ENCODE data around the gene DNAH14.

Gene DNAH14

GRCh38 chr1:225201447-225201846 lies 272.0 kb downstream of the DNAH14 start:
- Histone ChIP-seq H3K4me1 (ENCODE audit: control insufficient read depth, insufficient read depth, low read length) (no peaks in the 10 kb centered on the region), H3K9me3 (ENCODE audit: control insufficient read depth, insufficient read depth, low read depth, low read length) (no peaks in the 10 kb centered on the region), H3K4me3 (ENCODE audit: low read depth, low read length) (no peak overlapping the region), H3K27ac (ENCODE audit: extremely low read depth, low read depth, low read length) (no peak overlapping the region), H3K36me3 (ENCODE audit: control insufficient read depth in 2 of 2, insufficient read depth in 1 of 2, low read length in 2 of 2) (no peaks in the 10 kb centered on the region)
- CTCF ChIA-PET: no interaction called here
- POLR2A ChIA-PET: no interaction called here
- no peak for TF ChIP-seq ZNF138 (tag by site-specific recombination; IDR thresholded peaks at IDR 0.05; ENCODE audit: borderline replicate concordance)
- TF ChIP-seq, protein P1, sequence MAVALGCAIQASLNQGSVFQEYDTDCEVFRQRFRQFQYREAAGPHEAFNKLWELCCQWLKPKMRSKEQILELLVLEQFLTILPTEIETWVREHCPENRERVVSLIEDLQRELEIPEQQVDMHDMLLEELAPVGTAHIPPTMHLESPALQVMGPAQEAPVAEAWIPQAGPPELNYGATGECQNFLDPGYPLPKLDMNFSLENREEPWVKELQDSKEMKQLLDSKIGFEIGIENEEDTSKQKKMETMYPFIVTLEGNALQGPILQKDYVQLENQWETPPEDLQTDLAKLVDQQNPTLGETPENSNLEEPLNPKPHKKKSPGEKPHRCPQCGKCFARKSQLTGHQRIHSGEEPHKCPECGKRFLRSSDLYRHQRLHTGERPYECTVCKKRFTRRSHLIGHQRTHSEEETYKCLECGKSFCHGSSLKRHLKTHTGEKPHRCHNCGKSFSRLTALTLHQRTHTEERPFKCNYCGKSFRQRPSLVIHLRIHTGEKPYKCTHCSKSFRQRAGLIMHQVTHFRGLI (tag by site-specific recombination; IDR thresholded peaks at IDR 0.05): no peak
- TF ChIP-seq ZNF132 (tag by site-specific recombination; IDR thresholded peaks at IDR 0.05; ENCODE audit: borderline replicate concordance): no peak
- TF ChIP-seq ELK4 (IDR thresholded peaks at IDR 0.05; ENCODE audit: borderline replicate concordance, low read depth, low read length): no peak
- 0 out of 2 replicates have a peak, but pooled peaks have one; percentile 11 for TF ChIP-seq ZNF311 (tag by site-specific recombination; IDR thresholded peaks at IDR 0.05; ENCODE audit: borderline replicate concordance)
- TF ChIP-seq, protein P2, sequence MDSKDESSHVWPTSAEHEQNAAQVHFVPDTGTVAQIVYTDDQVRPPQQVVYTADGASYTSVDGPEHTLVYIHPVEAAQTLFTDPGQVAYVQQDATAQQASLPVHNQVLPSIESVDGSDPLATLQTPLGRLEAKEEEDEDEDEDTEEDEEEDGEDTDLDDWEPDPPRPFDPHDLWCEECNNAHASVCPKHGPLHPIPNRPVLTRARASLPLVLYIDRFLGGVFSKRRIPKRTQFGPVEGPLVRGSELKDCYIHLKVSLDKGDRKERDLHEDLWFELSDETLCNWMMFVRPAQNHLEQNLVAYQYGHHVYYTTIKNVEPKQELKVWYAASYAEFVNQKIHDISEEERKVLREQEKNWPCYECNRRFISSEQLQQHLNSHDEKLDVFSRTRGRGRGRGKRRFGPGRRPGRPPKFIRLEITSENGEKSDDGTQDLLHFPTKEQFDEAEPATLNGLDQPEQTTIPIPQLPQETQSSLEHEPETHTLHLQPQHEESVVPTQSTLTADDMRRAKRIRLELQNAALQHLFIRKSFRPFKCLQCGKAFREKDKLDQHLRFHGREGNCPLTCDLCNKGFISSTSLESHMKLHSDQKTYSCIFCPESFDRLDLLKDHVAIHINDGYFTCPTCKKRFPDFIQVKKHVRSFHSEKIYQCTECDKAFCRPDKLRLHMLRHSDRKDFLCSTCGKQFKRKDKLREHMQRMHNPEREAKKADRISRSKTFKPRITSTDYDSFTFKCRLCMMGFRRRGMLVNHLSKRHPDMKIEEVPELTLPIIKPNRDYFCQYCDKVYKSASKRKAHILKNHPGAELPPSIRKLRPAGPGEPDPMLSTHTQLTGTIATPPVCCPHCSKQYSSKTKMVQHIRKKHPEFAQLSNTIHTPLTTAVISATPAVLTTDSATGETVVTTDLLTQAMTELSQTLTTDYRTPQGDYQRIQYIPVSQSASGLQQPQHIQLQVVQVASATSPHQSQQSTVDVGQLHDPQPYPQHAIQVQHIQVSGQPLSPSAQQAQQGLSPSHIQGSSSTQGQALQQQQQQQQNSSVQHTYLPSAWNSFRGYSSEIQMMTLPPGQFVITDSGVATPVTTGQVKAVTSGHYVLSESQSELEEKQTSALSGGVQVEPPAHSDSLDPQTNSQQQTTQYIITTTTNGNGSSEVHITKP (tag by site-specific recombination; IDR thresholded peaks at IDR 0.05): 0 out of 2 replicates have a peak, but pooled peaks have one; percentile 44
- TF ChIP-seq, protein P3, sequence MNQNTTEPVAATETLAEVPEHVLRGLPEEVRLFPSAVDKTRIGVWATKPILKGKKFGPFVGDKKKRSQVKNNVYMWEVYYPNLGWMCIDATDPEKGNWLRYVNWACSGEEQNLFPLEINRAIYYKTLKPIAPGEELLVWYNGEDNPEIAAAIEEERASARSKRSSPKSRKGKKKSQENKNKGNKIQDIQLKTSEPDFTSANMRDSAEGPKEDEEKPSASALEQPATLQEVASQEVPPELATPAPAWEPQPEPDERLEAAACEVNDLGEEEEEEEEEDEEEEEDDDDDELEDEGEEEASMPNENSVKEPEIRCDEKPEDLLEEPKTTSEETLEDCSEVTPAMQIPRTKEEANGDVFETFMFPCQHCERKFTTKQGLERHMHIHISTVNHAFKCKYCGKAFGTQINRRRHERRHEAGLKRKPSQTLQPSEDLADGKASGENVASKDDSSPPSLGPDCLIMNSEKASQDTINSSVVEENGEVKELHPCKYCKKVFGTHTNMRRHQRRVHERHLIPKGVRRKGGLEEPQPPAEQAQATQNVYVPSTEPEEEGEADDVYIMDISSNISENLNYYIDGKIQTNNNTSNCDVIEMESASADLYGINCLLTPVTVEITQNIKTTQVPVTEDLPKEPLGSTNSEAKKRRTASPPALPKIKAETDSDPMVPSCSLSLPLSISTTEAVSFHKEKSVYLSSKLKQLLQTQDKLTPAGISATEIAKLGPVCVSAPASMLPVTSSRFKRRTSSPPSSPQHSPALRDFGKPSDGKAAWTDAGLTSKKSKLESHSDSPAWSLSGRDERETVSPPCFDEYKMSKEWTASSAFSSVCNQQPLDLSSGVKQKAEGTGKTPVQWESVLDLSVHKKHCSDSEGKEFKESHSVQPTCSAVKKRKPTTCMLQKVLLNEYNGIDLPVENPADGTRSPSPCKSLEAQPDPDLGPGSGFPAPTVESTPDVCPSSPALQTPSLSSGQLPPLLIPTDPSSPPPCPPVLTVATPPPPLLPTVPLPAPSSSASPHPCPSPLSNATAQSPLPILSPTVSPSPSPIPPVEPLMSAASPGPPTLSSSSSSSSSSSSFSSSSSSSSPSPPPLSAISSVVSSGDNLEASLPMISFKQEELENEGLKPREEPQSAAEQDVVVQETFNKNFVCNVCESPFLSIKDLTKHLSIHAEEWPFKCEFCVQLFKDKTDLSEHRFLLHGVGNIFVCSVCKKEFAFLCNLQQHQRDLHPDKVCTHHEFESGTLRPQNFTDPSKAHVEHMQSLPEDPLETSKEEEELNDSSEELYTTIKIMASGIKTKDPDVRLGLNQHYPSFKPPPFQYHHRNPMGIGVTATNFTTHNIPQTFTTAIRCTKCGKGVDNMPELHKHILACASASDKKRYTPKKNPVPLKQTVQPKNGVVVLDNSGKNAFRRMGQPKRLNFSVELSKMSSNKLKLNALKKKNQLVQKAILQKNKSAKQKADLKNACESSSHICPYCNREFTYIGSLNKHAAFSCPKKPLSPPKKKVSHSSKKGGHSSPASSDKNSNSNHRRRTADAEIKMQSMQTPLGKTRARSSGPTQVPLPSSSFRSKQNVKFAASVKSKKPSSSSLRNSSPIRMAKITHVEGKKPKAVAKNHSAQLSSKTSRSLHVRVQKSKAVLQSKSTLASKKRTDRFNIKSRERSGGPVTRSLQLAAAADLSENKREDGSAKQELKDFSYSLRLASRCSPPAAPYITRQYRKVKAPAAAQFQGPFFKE (tag by site-specific recombination; IDR thresholded peaks at IDR 0.05; ENCODE audit: borderline replicate concordance): no peak

- Histone ChIP-seq H3K9me3 (ENCODE audit: control insufficient read depth, insufficient read depth, low read depth, low read length) (0 out of 2 replicates have a peak, but pooled peaks cover 2% of the 10 kb centered on the region), H3K27ac (ENCODE audit: extremely low read depth, low read depth, low read length) (no peak overlapping the region), H3K4me1 (ENCODE audit: control insufficient read depth, insufficient read depth, low read length) (no peaks in the 10 kb centered on the region), H3K4me3 (ENCODE audit: low read depth, low read length) (no peak overlapping the region), H3K36me3 (ENCODE audit: control insufficient read depth in 2 of 2, insufficient read depth in 1 of 2, low read length in 2 of 2) (no peaks in the 10 kb centered on the region)
- ChIA-PET POLR2A (no interaction called here), CTCF (no interaction called here)
- TF ChIP-seq ZNF776 (tag by site-specific recombination; IDR thresholded peaks at IDR 0.05; ENCODE audit: borderline replicate concordance): no peak
- TF ChIP-seq BCL11B (tag by site-specific recombination; IDR thresholded peaks at IDR 0.05; ENCODE audit: low read depth): no peak
- TF ChIP-seq ZBTB7A (tag by site-specific recombination; IDR thresholded peaks at IDR 0.05; ENCODE audit: low read depth): no peak
- no peak for TF ChIP-seq ZNF791 (tag by site-specific recombination; IDR thresholded peaks at IDR 0.05)
- no peak for TF ChIP-seq GLI2 (tag by site-specific recombination; IDR thresholded peaks at IDR 0.05; ENCODE audit: borderline replicate concordance, low read depth)
- no peak for TF ChIP-seq ZNF132 (tag by site-specific recombination; IDR thresholded peaks at IDR 0.05; ENCODE audit: borderline replicate concordance)
- no peak for TF ChIP-seq ZNF501 (tag by site-specific recombination; IDR thresholded peaks at IDR 0.05)
- TF ChIP-seq, protein P4, sequence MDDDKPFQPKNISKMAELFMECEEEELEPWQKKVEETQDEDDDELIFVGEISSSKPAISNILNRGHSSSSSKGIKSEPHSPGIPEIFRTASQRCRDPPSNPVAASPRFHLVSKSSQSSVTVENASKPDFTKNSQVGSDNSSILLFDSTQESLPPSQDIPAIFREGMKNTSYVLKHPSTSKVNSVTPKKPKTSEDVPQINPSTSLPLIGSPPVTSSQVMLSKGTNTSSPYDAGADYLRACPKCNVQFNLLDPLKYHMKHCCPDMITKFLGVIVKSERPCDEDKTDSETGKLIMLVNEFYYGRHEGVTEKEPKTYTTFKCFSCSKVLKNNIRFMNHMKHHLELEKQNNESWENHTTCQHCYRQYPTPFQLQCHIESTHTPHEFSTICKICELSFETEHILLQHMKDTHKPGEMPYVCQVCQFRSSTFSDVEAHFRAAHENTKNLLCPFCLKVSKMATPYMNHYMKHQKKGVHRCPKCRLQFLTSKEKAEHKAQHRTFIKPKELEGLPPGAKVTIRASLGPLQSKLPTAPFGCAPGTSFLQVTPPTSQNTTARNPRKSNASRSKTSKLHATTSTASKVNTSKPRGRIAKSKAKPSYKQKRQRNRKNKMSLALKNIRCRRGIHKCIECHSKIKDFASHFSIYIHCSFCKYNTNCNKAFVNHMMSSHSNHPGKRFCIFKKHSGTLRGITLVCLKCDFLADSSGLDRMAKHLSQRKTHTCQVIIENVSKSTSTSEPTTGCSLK (tag by site-specific recombination; IDR thresholded peaks at IDR 0.05): no peak
- TF ChIP-seq GLI4 (tag by site-specific recombination; IDR thresholded peaks at IDR 0.05): no peak
- no peak for TF ChIP-seq ZNF560 (tag by site-specific recombination; IDR thresholded peaks at IDR 0.05; ENCODE audit: borderline replicate concordance)
- no peak for TF ChIP-seq ZNF843 (tag by site-specific recombination; IDR thresholded peaks at IDR 0.05)
- TF ChIP-seq SP2 (tag by site-specific recombination; IDR thresholded peaks at IDR 0.05): no peak
- no peak for TF ChIP-seq ZBTB48 (tag by site-specific recombination; IDR thresholded peaks at IDR 0.05)
- no peak for TF ChIP-seq ZNF214 (tag by site-specific recombination; IDR thresholded peaks at IDR 0.05; ENCODE audit: borderline replicate concordance)
These were observed 278.3 kb downstream of the DNAH14 start for GRCh38 chr1:225207791-225208190.
